Left ventricle myocardium inferior (tissue), 1 donor: Measurements from ENCODE around the gene UGP2. TPM values are rescaled to one million over a fixed set of nuclear protein-coding genes. Genes with fewer than 3 reads are reported as not detected.

Experiments
- total RNA-seq: library from RNA; stranded (reverse); fragmentation: NEBNext Ultra II Directional; extraction: Animal tissue kit (Norgen Biotek cat#: 25700); gene quantifications from one replicate; pipeline ENCODE4 v1.2.1, GENCODE V29; 2021
- donor health status: DM: no; HTN: yes; CAD: no; lungs with severe emphysema.

The UGP2 gene
- total RNA-seq, 1 donor from 2014 or later, result 394 TPM

Other genes with a start within 250 kb of the UGP2 start
- 9.9 TPM for gene VPS54, start 177.5 kb downstream of the UGP2 start, total RNA-seq